CD4-positive, alpha-beta T cell treated with Interleukin-4 for 4 hours (primary cell): ENCODE measurements around the gene MAML3.
"Not testable (repeated sequence)": the region's sequence is repeated elsewhere in the genome, so short reads cannot be mapped to it uniquely, and the experiment has no call there.

Experiments used
- DNase-seq: peaks from one replicate; pipeline ENCODE4 v3.0.0-alpha.2; 2020

MAML3 gene

GRCh38 chr4:139700568-139700967, 453.4 kb downstream of the MAML3 start:
- DNase-seq = no peak

- DNase-seq = not testable (repeated sequence)
These were observed 455.6 kb downstream of the MAML3 start for GRCh38 chr4:139698167-139698925.

- no peak for DNase-seq
These were observed 457.5 kb downstream of the MAML3 start for GRCh38 chr4:139696491-139696890.

- DNase-seq = no peak
These were observed 459.4 kb downstream of the MAML3 start for GRCh38 chr4:139694522-139695107.

- no peak for DNase-seq
These were observed 461.5 kb downstream of the MAML3 start for GRCh38 chr4:139692309-139693012.

- DNase-seq = no peak
These were observed 463.6 kb downstream of the MAML3 start for GRCh38 chr4:139690419-139690818.

GRCh38 chr4:139689093-139689722, 464.8 kb downstream of the MAML3 start:
- no peak for DNase-seq

GRCh38 chr4:139686988-139687387, 467.0 kb downstream of the MAML3 start:
- DNase-seq = no peak

GRCh38 chr4:139686130-139686529, 467.9 kb downstream of the MAML3 start:
- DNase-seq = no peak

- no peak for DNase-seq
These were observed 468.8 kb downstream of the MAML3 start for GRCh38 chr4:139685180-139685579.

GRCh38 chr4:139684351-139684750, 469.6 kb downstream of the MAML3 start:
- no peak for DNase-seq

- no peak for DNase-seq
These were observed 471.2 kb downstream of the MAML3 start for GRCh38 chr4:139682741-139683151.

GRCh38 chr4:139682309-139682708, 471.7 kb downstream of the MAML3 start:
- DNase-seq = no peak

GRCh38 chr4:139676913-139677585, 476.9 kb downstream of the MAML3 start:
- no peak for DNase-seq

- no peak for DNase-seq
These were observed 477.6 kb downstream of the MAML3 start for GRCh38 chr4:139676365-139676764.

GRCh38 chr4:139675651-139676050, 478.3 kb downstream of the MAML3 start:
- DNase-seq = no peak

- peak; percentile 11 for DNase-seq
These were observed 479.0 kb downstream of the MAML3 start for GRCh38 chr4:139674875-139675550.

GRCh38 chr4:139672732-139673131, 481.3 kb downstream of the MAML3 start:
- DNase-seq = no peak

GRCh38 chr4:139672215-139672614, 481.8 kb downstream of the MAML3 start:
- no peak for DNase-seq

- DNase-seq = no peak
These were observed 483.2 kb downstream of the MAML3 start for GRCh38 chr4:139670775-139671174.

GRCh38 chr4:139669890-139670289, 484.1 kb downstream of the MAML3 start:
- DNase-seq = no peak

- no peak for DNase-seq
These were observed 484.6 kb downstream of the MAML3 start for GRCh38 chr4:139669335-139669734.
